ENCODE measurements around the gene ANKS1A. TPM values are rescaled to one million over a fixed set of nuclear protein-coding genes. Genes with fewer than 3 reads are reported as not detected.

The ANKS1A gene
- total RNA-seq, 1 experiment from 2014 or later = 26.5 TPM

GRCh38 chr6:34851361-34851760 lies 37.7 kb upstream of the ANKS1A start:
- Histone ChIP-seq H3T11ph (ENCODE audit: low read length) (no peak overlapping the region), H3K4me1 (ENCODE audit: insufficient read depth, low read length) (peaks cover 7% of the 10 kb centered on the region; the same call in 1 of the 2 replicates), H2AFZ (ENCODE audit: low read length) (no peak overlapping the region), H3K4ac (ENCODE audit: low read depth, low read length) (no peak overlapping the region), H4K91ac (ENCODE audit: insufficient read length, low read depth, low read length) (no peak overlapping the region), H3K4me2 (ENCODE audit: insufficient read depth, insufficient read length, low read length) (no peak overlapping the region), H3K14ac (ENCODE audit: insufficient read depth, low read length) (no peak overlapping the region), H3K27me3 (ENCODE audit: insufficient read depth, low read length) (no peaks in the 10 kb centered on the region), H3K27ac (ENCODE audit: insufficient read length, low read depth, low read length) (no peak overlapping the region), H3K79me2 (ENCODE audit: insufficient read depth, low read length) (no peaks in the 10 kb centered on the region), H3K9me3 (ENCODE audit: control insufficient read depth, low read depth, low read length) (no peaks in the 10 kb centered on the region), H2BK12ac (ENCODE audit: insufficient read length, low read depth, low read length) (no peak overlapping the region), H2BK15ac (ENCODE audit: low read depth, low read length) (no peak overlapping the region), H3K18ac (ENCODE audit: insufficient read length, low read depth, low read length) (no peak overlapping the region), H3K79me1 (ENCODE audit: insufficient read depth, low read depth, low read length, poor library complexity, severe bottlenecking) (no peaks in the 10 kb centered on the region), H2BK20ac (ENCODE audit: low read depth, low read length, poor library complexity, severe bottlenecking) (no peak overlapping the region), H2AK5ac (ENCODE audit: insufficient read length, low read length) (no peak overlapping the region), H4K8ac (replicated peaks; ENCODE audit: insufficient read length, low read depth, low read length) (no peak overlapping the region), H3K23me2 (ENCODE audit: insufficient read length, low read depth, low read length, poor library complexity, severe bottlenecking) (no peaks in the 10 kb centered on the region), H4K5ac (ENCODE audit: insufficient read length, low read depth, low read length) (no peak overlapping the region), H2BK5ac (ENCODE audit: insufficient read length, low read length) (no peak overlapping the region), H3K56ac (ENCODE audit: insufficient read length, low read depth, low read length) (no peak overlapping the region), H3K9ac (ENCODE audit: extremely low read depth, insufficient read length, low read length) (no peak overlapping the region), H3K23ac (ENCODE audit: insufficient read length, low read depth, low read length) (no peak overlapping the region), H4K20me1 (ENCODE audit: control insufficient read depth, insufficient read depth, insufficient read length) (no peaks in the 10 kb centered on the region), H2BK120ac (ENCODE audit: low read depth, low read length, poor library complexity, severe bottlenecking) (no peak overlapping the region)
- Mint-ChIP-seq H3K9me3 (no peaks in the 10 kb centered on the region), H3K4me3 (no peak overlapping the region), H3K27me3 (ENCODE audit: low read depth) (no peaks in the 10 kb centered on the region), H3K36me3 (ENCODE audit: insufficient read depth in 1 of 3, low read depth in 3 of 3) (peaks cover 12 to 29% (median 14%) of the 10 kb centered on the region in 3 experiments), H3K4me1 (peaks cover 4 to 13% of the 10 kb centered on the region in 2 experiments), H3K27ac (no peak overlapping the region; a peak in 1 of 7 replicates)
- no peak for TF ChIP-seq CTCF (conservative IDR thresholded peaks at IDR 0.05)
- no CpG with 5 or more reads among the region's 1 CpG for WGBS (ENCODE audit: extremely low coverage, insufficient read length, low lambda C conversion rate)
- DNase-seq = no peak

All from H9 (cell line).